GM12891 (cell line): ENCODE measurements around the gene AP2S1.

Experiments
- PAX5 ChIP-seq: IDR thresholded peaks from 2 replicates; pipeline ENCODE4 v1.6.1; 2011; ENCODE audit warnings: low read length, moderate library complexity, mild to moderate bottlenecking; ENCODE audit not compliant: insufficient read depth, severe bottlenecking
- POLR2A ChIP-seq: IDR thresholded peaks from 2 replicates; pipeline ENCODE4 v1.6.1; 2011; ENCODE audit warnings: low read depth, low read length, control low read depth
- POLR2AphosphoS5 ChIP-seq: IDR thresholded peaks from 2 replicates; pipeline ENCODE4 v1.6.1; 2011; ENCODE audit warnings: low read depth, low read length, control low read depth
- POU2F2 ChIP-seq: IDR thresholded peaks from 2 replicates; pipeline ENCODE4 v1.6.1; 2011; ENCODE audit warnings: low read depth, mild to moderate bottlenecking, control low read depth, low read length, moderate library complexity
- SPI1 ChIP-seq: IDR thresholded peaks from 2 replicates; pipeline ENCODE4 v1.6.1; 2011; ENCODE audit warnings: low read depth, low read length, control low read depth
- TAF1 ChIP-seq: IDR thresholded peaks from 2 replicates; pipeline ENCODE4 v1.6.1; 2011; ENCODE audit warnings: low read depth, low read length, control low read depth

DNA sequence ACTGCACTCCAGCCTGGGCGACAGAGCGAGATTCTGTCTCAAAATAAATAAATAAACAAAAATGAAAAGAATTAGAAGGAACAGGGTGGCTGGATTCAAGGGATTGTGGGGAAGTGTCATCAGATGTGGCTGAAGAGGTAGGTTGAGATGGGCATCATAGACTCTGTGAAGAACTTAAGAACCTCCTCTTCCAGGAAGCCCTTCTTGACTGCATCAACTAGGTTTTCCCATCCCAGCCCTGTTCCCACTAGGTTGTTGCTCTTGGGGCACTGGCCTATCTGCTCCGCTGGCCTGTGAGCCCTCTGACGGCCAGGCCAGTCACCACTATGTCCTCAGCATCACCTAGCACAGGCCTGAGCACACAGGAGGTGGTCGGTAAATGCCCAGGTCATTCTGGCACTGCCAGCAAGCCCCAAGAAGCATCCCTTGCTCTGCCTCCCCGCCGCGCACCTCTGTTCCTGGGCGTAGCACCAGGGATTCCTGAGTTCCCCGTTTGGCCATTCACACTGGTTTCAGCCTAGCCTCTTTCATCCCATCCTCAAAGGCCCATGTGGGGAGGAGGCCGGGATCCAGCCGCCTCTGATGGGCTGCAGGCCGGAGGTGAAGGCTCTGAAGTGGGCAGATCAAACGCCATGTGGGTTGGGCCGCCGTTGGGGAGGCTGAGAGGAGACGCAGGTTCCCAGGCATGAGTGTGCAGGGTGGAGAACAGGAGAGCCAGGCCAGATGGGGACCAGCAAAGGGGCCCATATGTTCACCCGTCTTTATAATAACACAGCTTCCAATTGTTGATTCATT is 34.6 kb downstream of the AP2S1 start:
- TF ChIP-seq POLR2AphosphoS5 (no peak), POLR2A (no peak), TAF1 (no peak), PAX5 (no peak), SPI1 (no peak), POU2F2 (no peak)
